IPS-18a (cell line): ENCODE results near the gene FOLR1.

Experiments
- H3K27ac ChIP-seq: one replicate; pipeline ENCODE4 v1.5.1; 2013; ENCODE audit warnings: low read length
- H3K27me3 ChIP-seq: one replicate; pipeline ENCODE4 v1.6.1; 2013; ENCODE audit warnings: mild to moderate bottlenecking, low read length; ENCODE audit not compliant: control insufficient read depth, insufficient read depth
- H3K36me3 ChIP-seq: one replicate; pipeline ENCODE4 v1.6.1; 2013; ENCODE audit warnings: low read depth, low read length; ENCODE audit not compliant: control insufficient read depth
- H3K4me1 ChIP-seq: one replicate; pipeline ENCODE4 v1.6.1; 2013; ENCODE audit warnings: low read depth, low read length; ENCODE audit not compliant: control insufficient read depth
- H3K4me3 ChIP-seq: one replicate; pipeline ENCODE4 v1.5.1; 2013; ENCODE audit warnings: low read length
- H3K9ac ChIP-seq: one replicate; pipeline ENCODE4 v1.6.1; 2013; ENCODE audit warnings: mild to moderate bottlenecking, low read length, moderate library complexity
- H3K9me3 ChIP-seq: one replicate; pipeline ENCODE4 v1.6.1; 2013; ENCODE audit warnings: low read depth, low read length; ENCODE audit not compliant: control insufficient read depth

FOLR1 gene

GRCh38 chr11:72227316-72228228, 35.6 kb downstream of the FOLR1 start:
- Histone ChIP-seq H3K4me3 (no peak overlapping the region), H3K27ac (no peak overlapping the region), H3K9me3 (no peaks in the 10 kb centered on the region), H3K4me1 (peaks cover 14% of the 10 kb centered on the region), H3K9ac (no peak overlapping the region), H3K36me3 (peaks cover 40% of the 10 kb centered on the region), H3K27me3 (peaks cover 6% of the 10 kb centered on the region)

GRCh38 chr11:72228229-72228843, 36.4 kb downstream of the FOLR1 start:
- no peak overlapping the region for H3K27ac ChIP-seq
- peaks cover 47% of the 10 kb centered on the region for H3K36me3 ChIP-seq
- no peak overlapping the region for H3K9ac ChIP-seq

GRCh38 chr11:72228844-72229231, 36.9 kb downstream of the FOLR1 start:
- Histone ChIP-seq H3K9me3 (no peaks in the 10 kb centered on the region), H3K9ac (no peak overlapping the region), H3K36me3 (peaks cover 52% of the 10 kb centered on the region), H3K4me3 (no peak overlapping the region), H3K27ac (no peak overlapping the region), H3K27me3 (peaks cover 6% of the 10 kb centered on the region), H3K4me1 (peaks cover 11% of the 10 kb centered on the region)

More at GRCh38 chr11:72228229-72228843, 36.4 kb downstream of the FOLR1 start:
- H3K27me3 ChIP-seq = peaks cover 6% of the 10 kb centered on the region
- no peak overlapping the region for H3K4me3 ChIP-seq
- no peaks in the 10 kb centered on the region for H3K9me3 ChIP-seq
- peaks cover 11% of the 10 kb centered on the region for H3K4me1 ChIP-seq

GRCh38 chr11:72229336-72229924, 37.5 kb downstream of the FOLR1 start:
- Histone ChIP-seq H3K4me3 (no peak overlapping the region), H3K9me3 (no peaks in the 10 kb centered on the region), H3K9ac (no peak overlapping the region), H3K27me3 (peaks cover 6% of the 10 kb centered on the region), H3K36me3 (peaks cover 58% of the 10 kb centered on the region), H3K27ac (no peak overlapping the region), H3K4me1 (peaks cover 11% of the 10 kb centered on the region)

GRCh38 chr11:72229925-72230763, 38.2 kb downstream of the FOLR1 start:
- Histone ChIP-seq H3K36me3 (peaks cover 65% of the 10 kb centered on the region), H3K27ac (no peak overlapping the region), H3K4me3 (no peak overlapping the region), H3K9me3 (no peaks in the 10 kb centered on the region), H3K9ac (no peak overlapping the region), H3K27me3 (peaks cover 6% of the 10 kb centered on the region), H3K4me1 (peaks cover 11% of the 10 kb centered on the region)

- peaks cover 5% of the 10 kb centered on the region for H3K4me1 ChIP-seq
- no peak overlapping the region for H3K27ac ChIP-seq
- no peaks in the 10 kb centered on the region for H3K9me3 ChIP-seq
- H3K36me3 ChIP-seq = peaks cover 71% of the 10 kb centered on the region
- H3K9ac ChIP-seq = no peak overlapping the region
- H3K4me3 ChIP-seq = no peak overlapping the region
- no peaks in the 10 kb centered on the region for H3K27me3 ChIP-seq
Observed at GRCh38 chr11:72230764-72231365, 38.9 kb downstream of the FOLR1 start.

- Histone ChIP-seq H3K4me3 (no peak overlapping the region), H3K9me3 (no peaks in the 10 kb centered on the region), H3K27me3 (no peaks in the 10 kb centered on the region), H3K36me3 (peaks cover 78% of the 10 kb centered on the region), H3K4me1 (peaks cover under 1% of the 10 kb centered on the region), H3K27ac (no peak overlapping the region), H3K9ac (no peak overlapping the region)
Observed at GRCh38 chr11:72231396-72232259, 39.7 kb downstream of the FOLR1 start.

- Histone ChIP-seq H3K27ac (no peak overlapping the region), H3K9ac (no peak overlapping the region), H3K9me3 (no peaks in the 10 kb centered on the region), H3K4me3 (no peak overlapping the region), H3K4me1 (peaks cover 1% of the 10 kb centered on the region), H3K36me3 (peaks cover 84% of the 10 kb centered on the region), H3K27me3 (no peaks in the 10 kb centered on the region)
Observed at GRCh38 chr11:72232260-72233055, 40.5 kb downstream of the FOLR1 start.

- no peaks in the 10 kb centered on the region for H3K9me3 ChIP-seq
- H3K9ac ChIP-seq = no peak overlapping the region
- peaks cover 88% of the 10 kb centered on the region for H3K36me3 ChIP-seq
- peaks cover under 1% of the 10 kb centered on the region for H3K27me3 ChIP-seq
- H3K4me3 ChIP-seq = no peak overlapping the region
- peaks cover 6% of the 10 kb centered on the region for H3K4me1 ChIP-seq
- H3K27ac ChIP-seq = no peak overlapping the region
Observed at GRCh38 chr11:72233056-72233772, 41.3 kb downstream of the FOLR1 start.
